Trophoblast cell (in vitro differentiated cells and primary cell): ENCODE data around the gene CD302.
A peak's percentile ranks its signal among the peaks of the same experiment; 100 is the strongest.

Source experiments
- DNase-seq, 2 donors: peaks; one replicate each; pipeline ENCODE4 v3.0.0-alpha.2; 2016
- H2AFZ ChIP-seq: 2 replicates; pipeline ENCODE4 v1.6.1; 2013; ENCODE audit warnings: low read length, moderate library complexity, mild to moderate bottlenecking; ENCODE audit not compliant: insufficient read depth, poor library complexity
- H2AK5ac ChIP-seq: 2 replicates; pipeline ENCODE4 v1.6.1; 2013; ENCODE audit warnings: mild to moderate bottlenecking, low read length
- H2BK120ac ChIP-seq: 2 replicates; pipeline ENCODE4 v1.6.1; 2013; ENCODE audit warnings: low read length, mild to moderate bottlenecking, moderate library complexity; ENCODE audit not compliant: insufficient read depth, poor library complexity
- H2BK12ac ChIP-seq: 2 replicates; pipeline ENCODE4 v1.6.1; 2013; ENCODE audit warnings: mild to moderate bottlenecking, low read length, moderate library complexity
- H2BK5ac ChIP-seq: 2 replicates; pipeline ENCODE4 v1.6.1; 2013; ENCODE audit warnings: low read length, low read depth, moderate library complexity, mild to moderate bottlenecking; ENCODE audit not compliant: poor library complexity
- H3K14ac ChIP-seq: 2 replicates; pipeline ENCODE4 v1.6.1; 2013; ENCODE audit warnings: mild to moderate bottlenecking, low read length
- H3K18ac ChIP-seq: 2 replicates; pipeline ENCODE4 v1.6.1; 2013; ENCODE audit warnings: mild to moderate bottlenecking, low read length
- H3K23ac ChIP-seq: 2 replicates; pipeline ENCODE4 v1.6.1; 2013; ENCODE audit warnings: low read length
- H3K27ac ChIP-seq: 2 replicates; pipeline ENCODE4 v1.5.1; 2013; ENCODE audit warnings: low read depth, mild to moderate bottlenecking, inconsistent platforms, low read length, moderate library complexity
- H3K27me3 ChIP-seq: 2 replicates; pipeline ENCODE4 v1.6.1; 2013; ENCODE audit warnings: inconsistent platforms, mild to moderate bottlenecking, low read length, moderate library complexity; ENCODE audit not compliant: insufficient read depth
- H3K36me3 ChIP-seq, 2 experiments: 1 replicate in 1 of 2; 2 replicates in 1 of 2; pipeline ENCODE4 v1.6.1; 2013; ENCODE audit warnings: low read length in 2 of 2, mild to moderate bottlenecking in 2 of 2, moderate library complexity in 1 of 2; ENCODE audit not compliant: insufficient read depth in 2 of 2, control insufficient read depth in 1 of 2
- H3K4ac ChIP-seq: 2 replicates; pipeline ENCODE4 v1.6.1; 2013; ENCODE audit warnings: low read depth, mild to moderate bottlenecking, low read length, moderate library complexity
- H3K4me1 ChIP-seq, 2 experiments: 1 replicate in 1 of 2; 2 replicates in 1 of 2; pipeline ENCODE4 v1.6.1; 2013; ENCODE audit warnings: low read length in 2 of 2, mild to moderate bottlenecking in 2 of 2, moderate library complexity in 1 of 2; ENCODE audit not compliant: insufficient read depth in 2 of 2, control insufficient read depth in 1 of 2
- H3K4me2 ChIP-seq: 2 replicates; pipeline ENCODE4 v1.6.1; 2013; ENCODE audit warnings: inconsistent platforms, mild to moderate bottlenecking, low read length, moderate library complexity
- H3K4me3 ChIP-seq: 2 replicates; pipeline ENCODE4 v1.5.1; 2013; ENCODE audit warnings: mild to moderate bottlenecking, low read depth, low read length, inconsistent platforms
- H3K79me1 ChIP-seq: one replicate; pipeline ENCODE4 v1.6.1; 2013; ENCODE audit warnings: low read length
- H3K79me2 ChIP-seq: 2 replicates; pipeline ENCODE4 v1.6.1; 2013; ENCODE audit warnings: low read length, mild to moderate bottlenecking; ENCODE audit not compliant: control insufficient read depth, insufficient read depth, poor library complexity
- H3K9ac ChIP-seq: 2 replicates; pipeline ENCODE4 v1.6.1; 2013; ENCODE audit warnings: mild to moderate bottlenecking, low read length
- H3K9me3 ChIP-seq: 2 replicates; pipeline ENCODE4 v1.6.1; 2013; ENCODE audit warnings: low read depth, mild to moderate bottlenecking, control low read depth, inconsistent platforms, low read length; ENCODE audit not compliant: insufficient read depth
- H4K12ac ChIP-seq: 2 replicates; pipeline ENCODE4 v1.6.1; 2013; ENCODE audit warnings: low read depth, mild to moderate bottlenecking, low read length, moderate library complexity
- H4K8ac ChIP-seq: 2 replicates; pipeline ENCODE4 v1.6.1; 2013; ENCODE audit warnings: low read depth, mild to moderate bottlenecking, low read length, moderate library complexity
- H4K91ac ChIP-seq: one replicate; pipeline ENCODE4 v1.6.1; 2013; ENCODE audit warnings: low read depth, mild to moderate bottlenecking, low read length, moderate library complexity
- WGBS: extraction: QIAGEN DNeasy Blood & Tissue Kit; methylation state at CpG from one replicate; pipeline ENCODE4 v1.1.7; 2013; ENCODE audit warnings: missing lambda C conversion rate; ENCODE audit not compliant: insufficient read length, insufficient coverage; ENCODE audit errors: extremely low coverage; 5-methylcytosine and 5-hydroxymethylcytosine counted together

Gene CD302

DNA sequence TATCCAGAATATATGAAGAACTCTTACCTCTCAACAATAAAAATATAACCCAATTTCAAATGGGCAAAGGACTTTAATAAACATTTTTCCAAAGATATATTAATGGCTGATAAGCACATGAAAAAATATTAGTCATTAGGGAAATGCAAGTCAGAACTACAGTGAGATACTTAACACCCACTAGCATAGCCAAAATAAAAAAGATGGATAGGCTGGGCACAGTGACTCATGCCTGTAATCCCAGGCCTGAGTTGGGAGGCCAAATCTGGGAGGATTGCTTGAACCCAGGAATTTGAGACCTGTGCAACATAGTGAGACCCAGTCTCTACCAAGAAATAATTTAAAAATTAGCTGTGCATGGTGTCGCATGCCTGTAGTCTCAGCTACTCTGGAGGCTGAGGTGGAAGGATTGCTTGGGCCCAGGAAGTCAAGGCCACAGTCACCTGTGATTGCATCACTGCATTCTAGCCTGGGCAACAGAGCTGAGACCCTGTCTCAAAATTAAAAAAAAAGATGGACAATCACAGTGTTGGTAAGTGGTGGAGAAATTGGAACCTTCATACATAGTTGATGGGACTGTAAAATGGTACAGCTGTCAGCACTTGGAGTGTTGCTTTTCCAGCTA, 60.6 kb downstream of the CD302 start:
- Histone ChIP-seq H3K9me3 (peaks cover 4% of the 10 kb centered on the region), H3K79me1 (no peaks in the 10 kb centered on the region), H3K4me1 (no peaks in the 10 kb centered on the region), H2AFZ (no peak overlapping the region), H4K91ac (no peak overlapping the region), H3K79me2 (no peaks in the 10 kb centered on the region), H3K9ac (no peak overlapping the region), H3K14ac (no peak overlapping the region), H3K4ac (peak overlapping the region; percentile 87), H2AK5ac (no peak overlapping the region), H2BK120ac (no peak overlapping the region), H4K8ac (no peak overlapping the region), H3K36me3 (peaks cover 24 to 37% of the 10 kb centered on the region in 2 experiments), H3K18ac (peak overlapping the region; percentile 27), H3K4me3 (no peak overlapping the region), H3K23ac (no peak overlapping the region), H4K12ac (no peak overlapping the region), H3K27ac (no peak overlapping the region), H3K27me3 (no peaks in the 10 kb centered on the region), H2BK5ac (no peak overlapping the region), H3K4me2 (no peak overlapping the region), H2BK12ac (no peak overlapping the region)
- no CpG with 5 or more reads among the region's 1 CpG for WGBS
- no peak for DNase-seq

- WGBS = no CpG with 5 or more reads among the region's 3 CpGs
- H2BK120ac ChIP-seq = no peak overlapping the region
Observed at GRCh38 chr2:159736048-159736447, 62.0 kb downstream of the CD302 start.

GRCh38 chr2:159735648-159736047, 62.4 kb downstream of the CD302 start:
- Histone ChIP-seq H2AFZ (no peak overlapping the region), H3K9ac (no peak overlapping the region), H2BK5ac (no peak overlapping the region), H3K9me3 (peaks cover 5% of the 10 kb centered on the region), H2BK12ac (no peak overlapping the region), H4K8ac (no peak overlapping the region), H4K91ac (no peak overlapping the region), H3K14ac (no peak overlapping the region), H3K27me3 (no peaks in the 10 kb centered on the region), H4K12ac (no peak overlapping the region), H3K4ac (no peak overlapping the region), H3K36me3 (peaks cover 36 to 45% of the 10 kb centered on the region in 2 experiments), H3K4me1 (no peaks in the 10 kb centered on the region), H3K23ac (no peak overlapping the region), H3K79me2 (no peaks in the 10 kb centered on the region), H2BK120ac (no peak overlapping the region), H3K4me2 (no peak overlapping the region), H3K27ac (no peak overlapping the region), H3K79me1 (no peaks in the 10 kb centered on the region), H3K18ac (peak overlapping the region; percentile 11), H2AK5ac (no peak overlapping the region), H3K4me3 (no peak overlapping the region)
- DNase-seq = no peak
- WGBS = no CpG with 5 or more reads among the region's 1 CpG

More at GRCh38 chr2:159736048-159736447, 62.0 kb downstream of the CD302 start:
- no peak overlapping the region for H3K9ac ChIP-seq
- peak overlapping the region; percentile 11 for H3K18ac ChIP-seq
- no peak overlapping the region for H3K14ac ChIP-seq
- H4K8ac ChIP-seq = no peak overlapping the region
- no peak overlapping the region for H2BK12ac ChIP-seq
- H3K4ac ChIP-seq = peak overlapping the region; percentile 8
- no peak overlapping the region for H2BK5ac ChIP-seq
- H2AFZ ChIP-seq = no peak overlapping the region
- no peaks in the 10 kb centered on the region for H3K79me2 ChIP-seq
- no peak overlapping the region for H3K4me3 ChIP-seq
- H3K4me2 ChIP-seq = no peak overlapping the region
- H4K12ac ChIP-seq = no peak overlapping the region
- DNase-seq = peak in 1 of 2 donors; percentile 3
- H3K36me3 ChIP-seq = peaks cover 32 to 42% of the 10 kb centered on the region in 2 experiments
- H3K9me3 ChIP-seq = peaks cover 4% of the 10 kb centered on the region
- no peak overlapping the region for H2AK5ac ChIP-seq
- H3K23ac ChIP-seq = no peak overlapping the region
- H3K79me1 ChIP-seq = no peaks in the 10 kb centered on the region
- no peaks in the 10 kb centered on the region for H3K27me3 ChIP-seq
- H3K27ac ChIP-seq = no peak overlapping the region
- no peak overlapping the region for H4K91ac ChIP-seq
- H3K4me1 ChIP-seq = no peaks in the 10 kb centered on the region

GRCh38 chr2:159728629-159729028, 69.4 kb downstream of the CD302 start:
- Histone ChIP-seq H3K27me3 (no peaks in the 10 kb centered on the region), H2AK5ac (no peak overlapping the region), H3K4me1 (no peaks in the 10 kb centered on the region), H4K91ac (no peak overlapping the region), H3K4me2 (no peak overlapping the region), H3K23ac (no peak overlapping the region), H3K79me2 (peaks cover 11% of the 10 kb centered on the region), H3K14ac (no peak overlapping the region), H2BK12ac (no peak overlapping the region), H3K27ac (no peak overlapping the region), H2AFZ (no peak overlapping the region), H3K4ac (no peak overlapping the region), H3K36me3 (peaks cover 21 to 23% of the 10 kb centered on the region in 2 experiments), H3K9ac (no peak overlapping the region), H3K9me3 (peaks cover 1% of the 10 kb centered on the region), H2BK5ac (no peak overlapping the region), H3K79me1 (no peaks in the 10 kb centered on the region), H2BK120ac (no peak overlapping the region), H4K8ac (no peak overlapping the region), H3K18ac (no peak overlapping the region), H4K12ac (no peak overlapping the region), H3K4me3 (no peak overlapping the region)
- DNase-seq = no peak
- no CpG with 5 or more reads among the region's 3 CpGs for WGBS
